DND-41 (cell line): ENCODE measurements around the gene FAM120AOS.

Source experiments
- CTCF ChIP-seq: IDR thresholded peaks from 2 replicates; pipeline ENCODE4 v1.5.1; 2012; ENCODE audit warnings: borderline replicate concordance, low read length, moderate library complexity, mild to moderate bottlenecking; ENCODE audit not compliant: poor library complexity, severe bottlenecking; ENCODE audit errors: extremely low read depth
- EZH2 ChIP-seq: IDR thresholded peaks from 3 replicates; pipeline ENCODE4 v1.6.1; 2012; ENCODE audit warnings: borderline replicate concordance, low read depth, mild to moderate bottlenecking, moderate library complexity, low read length, inconsistent platforms; ENCODE audit not compliant: severe bottlenecking

GRCh38 chr9:93470391-93470790 lies 17.0 kb upstream of the FAM120AOS start:
- TF ChIP-seq CTCF (no peak), EZH2 (no peak)
